Mesothelial cell of epicardium (in vitro differentiated cells): ENCODE data around the gene CWF19L1. TPM values are rescaled to one million over a fixed set of nuclear protein-coding genes. Genes with fewer than 3 reads are reported as not detected.
A peak's percentile ranks its signal among the peaks of the same experiment; 100 is the strongest.

ENCODE experiments used
- DNase-seq, 2 experiments: peaks; one replicate each; pipeline ENCODE4 v3.0.0; 2021; ENCODE audit warnings: low spot score in 2 of 2; ENCODE audit not compliant: unreplicated experiment in 2 of 2
- H3K27ac Mint-ChIP-seq: 2 replicates; pipeline ENCODE4 v1.8.0; 2021; ENCODE audit warnings: mixed read lengths
- H3K27me3 Mint-ChIP-seq: 2 replicates; pipeline ENCODE4 v1.8.0; 2021; ENCODE audit warnings: low read depth, mixed read lengths
- H3K36me3 Mint-ChIP-seq: 2 replicates; pipeline ENCODE4 v1.8.0; 2021; ENCODE audit warnings: mixed read lengths
- H3K4me1 Mint-ChIP-seq: 2 replicates; pipeline ENCODE4 v1.8.0; 2021; ENCODE audit warnings: mixed read lengths
- H3K4me3 Mint-ChIP-seq: 2 replicates; pipeline ENCODE4 v1.8.0; 2021; ENCODE audit warnings: mild to moderate bottlenecking, moderate library complexity, mixed read lengths
- H3K9me3 Mint-ChIP-seq: 2 replicates; pipeline ENCODE4 v1.8.0; 2021; ENCODE audit warnings: mixed read lengths
- total RNA-seq: library from RNA; stranded (reverse); gene quantifications from 3 replicates; pipeline ENCODE4 v1.2.1, GENCODE V29; 2021
- TF ChIP-seq, protein P1 (sequence below): fragments of 200-600 bp; sonication (generic); IDR thresholded peaks from one replicate; pipeline ENCODE4 v1.5.0; 2021; ENCODE audit warnings: antibody characterized with exemption; ENCODE audit not compliant: unreplicated experiment

The CWF19L1 gene
- 20.7 to 25.6 TPM (median 24.1 TPM) in 3 replicates for total RNA-seq

DNA sequence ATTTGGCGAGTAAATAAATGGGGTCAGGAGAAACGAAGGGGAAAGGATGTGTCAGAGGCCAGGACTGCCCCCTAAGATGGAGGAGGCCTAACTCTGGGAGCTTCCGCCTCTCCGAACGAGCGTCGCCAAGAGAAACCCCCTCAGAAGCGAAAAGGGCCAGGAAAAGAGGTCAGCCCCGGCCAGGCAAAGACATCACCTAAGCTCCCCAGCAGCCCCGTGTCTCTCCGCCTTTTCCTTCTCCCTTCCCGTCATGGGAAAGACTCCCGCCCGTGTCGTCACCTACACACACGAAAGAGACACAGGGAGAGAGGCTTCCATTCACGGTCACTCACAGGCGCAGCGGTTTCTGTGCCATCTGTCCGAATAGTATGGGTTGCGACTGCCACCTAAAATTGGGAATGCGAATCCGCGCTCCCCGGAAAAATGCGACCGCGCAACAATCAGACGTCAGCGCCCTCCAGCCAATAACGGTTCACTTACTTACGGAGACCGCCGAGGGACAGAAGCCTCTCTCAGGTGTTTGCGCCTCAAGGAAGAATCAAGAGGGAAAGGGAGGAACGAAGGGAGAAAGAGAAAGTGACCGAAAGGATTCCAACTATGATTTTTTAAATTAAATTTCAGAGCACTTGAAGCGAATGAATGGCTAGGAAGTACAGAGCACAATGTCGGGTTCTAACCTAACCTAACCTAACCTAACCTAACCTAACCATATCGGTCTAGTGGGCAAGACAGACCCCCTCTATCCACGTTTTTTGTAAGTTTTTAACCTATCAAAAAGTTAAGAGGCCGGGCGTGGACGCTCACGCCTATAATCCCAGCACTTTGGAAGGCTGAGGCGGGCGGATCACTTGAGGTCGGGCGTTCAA is at the start of gene CWF19L1:
TSS of gene CWF19L1 (minus strand) at position 400 of the 866 bp plus-strand sequence. CDS start at position 355, 45 bp downstream.
- peaks cover 13% of the 10 kb centered on the region for H3K36me3 Mint-ChIP-seq
- peak; percentile 62 to 87 for DNase-seq
- H3K4me3 Mint-ChIP-seq = peak within 1 kb of the TSS; percentile 97
- peaks cover 8% of the 10 kb centered on the region for H3K9me3 Mint-ChIP-seq
- H3K4me1 Mint-ChIP-seq = peaks cover 9% of the 10 kb centered on the region
- TF ChIP-seq, protein P1, sequence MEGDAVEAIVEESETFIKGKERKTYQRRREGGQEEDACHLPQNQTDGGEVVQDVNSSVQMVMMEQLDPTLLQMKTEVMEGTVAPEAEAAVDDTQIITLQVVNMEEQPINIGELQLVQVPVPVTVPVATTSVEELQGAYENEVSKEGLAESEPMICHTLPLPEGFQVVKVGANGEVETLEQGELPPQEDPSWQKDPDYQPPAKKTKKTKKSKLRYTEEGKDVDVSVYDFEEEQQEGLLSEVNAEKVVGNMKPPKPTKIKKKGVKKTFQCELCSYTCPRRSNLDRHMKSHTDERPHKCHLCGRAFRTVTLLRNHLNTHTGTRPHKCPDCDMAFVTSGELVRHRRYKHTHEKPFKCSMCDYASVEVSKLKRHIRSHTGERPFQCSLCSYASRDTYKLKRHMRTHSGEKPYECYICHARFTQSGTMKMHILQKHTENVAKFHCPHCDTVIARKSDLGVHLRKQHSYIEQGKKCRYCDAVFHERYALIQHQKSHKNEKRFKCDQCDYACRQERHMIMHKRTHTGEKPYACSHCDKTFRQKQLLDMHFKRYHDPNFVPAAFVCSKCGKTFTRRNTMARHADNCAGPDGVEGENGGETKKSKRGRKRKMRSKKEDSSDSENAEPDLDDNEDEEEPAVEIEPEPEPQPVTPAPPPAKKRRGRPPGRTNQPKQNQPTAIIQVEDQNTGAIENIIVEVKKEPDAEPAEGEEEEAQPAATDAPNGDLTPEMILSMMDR = no peak
- H3K27ac Mint-ChIP-seq = peak within 1 kb of the TSS; percentile 98
- no peaks in the 10 kb centered on the region for H3K27me3 Mint-ChIP-seq

DNA sequence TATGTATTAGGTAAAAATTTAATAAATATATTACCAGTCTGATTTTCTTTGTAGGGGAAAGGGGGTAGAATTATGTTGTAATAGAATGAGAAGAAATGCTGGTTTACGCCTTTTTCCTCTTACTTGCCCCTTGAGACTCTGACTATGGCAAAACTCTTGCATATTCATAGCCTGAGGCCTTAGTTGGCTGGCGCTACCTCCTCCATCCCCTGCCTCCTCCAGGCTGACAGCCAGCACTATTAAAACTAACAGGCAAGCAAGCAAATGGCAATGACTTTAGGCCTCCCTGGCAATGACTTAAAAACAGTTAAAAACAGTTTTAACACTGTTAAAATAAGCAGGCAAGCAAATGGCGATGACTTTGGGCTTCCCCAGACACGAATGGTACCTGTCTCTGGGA is 48.2 kb upstream of the CWF19L1 start:
- Mint-ChIP-seq H3K36me3 (no peaks in the 10 kb centered on the region), H3K9me3 (no peaks in the 10 kb centered on the region), H3K4me1 (no peaks in the 10 kb centered on the region), H3K4me3 (no peak overlapping the region), H3K27ac (no peak overlapping the region), H3K27me3 (peaks cover 78% of the 10 kb centered on the region)
- TF ChIP-seq, protein P1 = no peak
- no peak for DNase-seq

DNA sequence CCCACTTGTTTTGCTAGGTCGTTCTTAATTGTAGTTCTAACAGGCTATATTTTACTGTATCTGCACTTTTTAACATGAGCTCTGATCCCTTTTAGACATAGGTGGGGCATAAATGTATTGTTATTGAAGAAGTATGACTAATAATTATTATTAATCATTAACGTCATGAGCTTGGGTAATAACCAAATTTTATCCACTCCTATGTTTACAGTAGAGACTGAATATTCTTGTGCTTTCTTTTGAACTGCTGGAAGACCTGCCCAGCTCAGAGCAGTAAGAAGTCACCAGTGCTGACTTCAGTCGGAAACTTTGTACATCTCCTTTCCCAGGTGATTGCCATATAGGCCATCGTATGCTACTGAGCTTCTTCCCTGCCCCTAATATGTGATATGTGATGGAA is 43.9 kb upstream of the CWF19L1 start:
- Mint-ChIP-seq H3K9me3 (no peaks in the 10 kb centered on the region), H3K27me3 (peaks cover 75% of the 10 kb centered on the region), H3K4me1 (no peaks in the 10 kb centered on the region), H3K4me3 (no peak overlapping the region), H3K36me3 (no peaks in the 10 kb centered on the region), H3K27ac (no peak overlapping the region)
- TF ChIP-seq, protein P1 = no peak
- no peak for DNase-seq

DNA sequence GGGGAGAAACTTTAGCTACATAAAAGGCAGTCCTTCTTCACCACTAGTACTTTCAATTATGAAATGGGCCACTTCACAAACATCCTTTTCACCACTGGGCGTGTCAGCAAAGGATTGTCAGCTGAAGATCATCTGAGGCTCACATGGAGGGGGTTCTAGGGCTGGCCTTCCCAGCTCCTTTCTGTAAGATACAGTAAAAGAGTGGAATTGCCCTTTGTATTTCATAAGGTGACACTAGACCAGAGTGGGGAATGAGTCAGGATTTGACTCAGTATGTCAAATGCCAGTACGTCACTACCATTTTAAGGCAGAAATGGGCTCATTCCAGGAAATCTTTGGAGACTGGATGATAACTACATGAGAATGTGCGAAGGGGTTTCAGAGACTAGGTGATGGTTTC is 40.2 kb upstream of the CWF19L1 start:
- DNase-seq = no peak
- Mint-ChIP-seq H3K27ac (no peak overlapping the region), H3K9me3 (no peaks in the 10 kb centered on the region), H3K36me3 (no peaks in the 10 kb centered on the region), H3K4me1 (no peaks in the 10 kb centered on the region), H3K27me3 (peaks cover 70% of the 10 kb centered on the region), H3K4me3 (no peak overlapping the region)
- TF ChIP-seq, protein P1 = no peak

DNA sequence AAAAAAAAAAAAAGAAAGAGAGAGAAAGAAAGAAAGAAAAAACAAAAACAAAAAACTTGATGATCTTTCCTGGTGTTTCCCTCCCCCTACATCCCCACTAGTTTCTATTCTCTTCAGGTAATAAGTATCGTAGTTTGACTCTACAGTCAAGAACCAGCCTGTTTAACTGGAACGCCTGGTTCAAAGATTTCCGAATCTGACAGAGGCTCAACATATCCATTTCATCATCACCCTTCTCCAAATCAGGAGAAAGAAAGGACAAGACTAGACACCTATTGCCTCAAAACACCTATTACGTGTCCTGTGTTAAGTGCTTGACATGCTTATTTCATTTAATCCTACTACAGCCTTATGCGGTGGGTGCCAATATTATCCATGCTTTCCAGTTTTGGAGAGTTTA is 39.4 kb upstream of the CWF19L1 start:
- no peak overlapping the region for H3K4me3 Mint-ChIP-seq
- H3K4me1 Mint-ChIP-seq = no peaks in the 10 kb centered on the region
- H3K9me3 Mint-ChIP-seq = no peaks in the 10 kb centered on the region
- no peak for DNase-seq
- H3K27ac Mint-ChIP-seq = no peak overlapping the region
- H3K27me3 Mint-ChIP-seq = peaks cover 61% of the 10 kb centered on the region
- TF ChIP-seq, protein P1 = no peak
- H3K36me3 Mint-ChIP-seq = no peaks in the 10 kb centered on the region
